Heart right ventricle (tissue), 16 donors: ENCODE data around the gene ANXA1. TPM values are rescaled to one million over a fixed set of nuclear protein-coding genes. Genes with fewer than 3 reads are reported as not detected.

ENCODE experiments used
- ATAC-seq, 8 donors: fragments of 200-7000 bp; cut with Tn5 transposase; one replicate each; pipeline ENCODE4 v1.9.1; 2020; ENCODE audit warnings: mild to moderate bottlenecking in 8 of 8, moderate library complexity in 8 of 8, moderate number of reproducible peaks in 1 of 8
- DNase-seq, 2 donors: peaks; one replicate each; pipeline ENCODE4 v3.0.0-alpha.2; 2020
- H3K27ac ChIP-seq, 10 donors: fragments of 200-600 bp; sonication (generic) in 2 of 10; one replicate each; pipeline versions ENCODE4 v1.5.0 to v1.8.0; 2020 to 2022; ENCODE audit warnings: mild to moderate bottlenecking in 3 of 10
- H3K27me3 ChIP-seq, 7 donors: fragments of 200-600 bp; one replicate each; pipeline ENCODE4 v1.8.0; 2021 to 2022; ENCODE audit warnings: mild to moderate bottlenecking in 2 of 7
- H3K36me3 ChIP-seq, 9 donors: fragments of 200-600 bp; sonication (generic) in 1 of 9; one replicate each; pipeline versions ENCODE4 v1.5.0 to v1.8.0; 2020 to 2022; ENCODE audit warnings: mild to moderate bottlenecking in 2 of 9
- H3K4me1 ChIP-seq, 9 donors: fragments of 200-600 bp; sonication (generic) in 1 of 9; one replicate each; pipeline versions ENCODE4 v1.5.0 to v1.8.0; 2020 to 2022; ENCODE audit warnings: mild to moderate bottlenecking in 4 of 9
- H3K4me3 ChIP-seq, 10 donors: fragments of 200-600 bp; sonication (generic) in 2 of 10; one replicate each; pipeline versions ENCODE4 v1.5.0 to v1.8.0; 2020 to 2022; ENCODE audit warnings: mild to moderate bottlenecking in 7 of 10, moderate library complexity in 2 of 10
- H3K9me3 ChIP-seq, 11 donors: fragments of 200-600 bp in 10 of 11; sonication (generic) in 2 of 11; one replicate each; pipeline versions ENCODE4 v1.5.0 to v1.8.0; 2013 to 2022; ENCODE audit warnings: mild to moderate bottlenecking in 2 of 11, control low read depth in 1 of 11, moderate library complexity in 1 of 11
- CTCF ChIP-seq, 9 donors: fragments of 200-600 bp; sonication (generic) in 2 of 9; IDR thresholded peaks; one replicate each; pipeline versions ENCODE4 v1.5.0 to v1.8.0; 2021 to 2022; ENCODE audit warnings: antibody characterized with exemption in 9 of 9, mild to moderate bottlenecking in 5 of 9, moderate library complexity in 1 of 9
- WGBS, 2 donors: extraction: QIAGEN DNeasy Blood & Tissue Kit; methylation state at CpG; one replicate each; pipeline ENCODE4 v1.1.7; 2013; ENCODE audit warnings: inconsistent platforms in 1 of 2; 5-methylcytosine and 5-hydroxymethylcytosine counted together
- intact Hi-C, 10 donors: fragments of 100-400 bp; cut with DNase I; formaldehyde crosslinking; loops; one replicate each; pipeline versions ENCODE4 v1.11.1 to v1.14.2; 2022
- polyA plus RNA-seq, 2 donors: library from polyadenylated mRNA; stranded (reverse); fragments of 200-250 nt; gene quantifications; one replicate each; pipeline ENCODE4 v1.2.3, GENCODE V29; 2013
- total RNA-seq, 10 donors: library from RNA; stranded (reverse); fragmentation: NEBNext Ultra II Directional in 3 of 10; extraction: Animal tissue kit (Norgen Biotek cat#: 25700) in 3 of 10; gene quantifications; one replicate each; pipeline versions ENCODE4 v1.2.1 to v1.2.4, GENCODE V29; 2021 to 2023
- donor health status: Arrhythmogenic right ventricular cardiomyopathy.
- donor health status: ischemic (EF 13 %, LVEDD 7.1; RV severe dilation, severe dysfunction).
- donor health status: healthy with polysubstance abuse.
- donor health status: DM: no; HTN: yes; CAD: no.
- donor health status: DM: no; HTN: no; CAD: no.
- donor health status: ischemic (EF 25% LVEDD 6.9; RV normal size, moderate dysfunction).
- donor health status: ischemic (EF 25% LVEDD 5.7; RV mildly dilated, moderate dysfunction).
- donor health status: healthy.
- donor health status: DM: yes; HTN: yes; CAD: no.
- donor health status: Ischemic cardiomyopathy.
- donor health status: ischemic (EF 35%, LVEDD 5.7; RV mildly dilated, moderate dysfunction).
- donor health status: nonischemic (EF 11% LVEDD 7.7; RV severe dilation, severe dysfunction).
- donor health status: DM: yes; HTN: yes; CAD: no.
- donor health status: PGD.
- donor health status: ischemic (EF 29% LVEDD 5.4; RV normal size, mild dysfunction).
- donor health status: nonischemic (EF 23%, LVEDD 6.1; RV moderate dilation, normal function).

ANXA1 gene
- total and polyA plus RNA-seq, 12 donors = 21.1 to 126 (median 40.7) TPM

GRCh38 chr9:73116880-73117279 is 34.8 kb upstream of the ANXA1 start:
- Histone ChIP-seq H3K4me3 (no peak overlapping the region), H3K4me1 (no peaks in the 10 kb centered on the region), H3K27me3 (no peaks in the 10 kb centered on the region), H3K9me3 (no peaks in the 10 kb centered on the region), H3K36me3 (no peaks in the 10 kb centered on the region), H3K27ac (no peak overlapping the region)
- intact Hi-C loops = no loop called here
- WGBS, 2 donors = 97 to 98% methylated on average over 1 of the region's 1 CpG
- DNase-seq (no peak), ATAC-seq (no peak)
- TF ChIP-seq CTCF (IDR thresholded peaks at IDR 0.05) = no peak

- H3K27ac ChIP-seq = no peak overlapping the region
- ATAC-seq (no peak), DNase-seq (no peak)
- no peak overlapping the region for H3K4me3 ChIP-seq
- H3K9me3 ChIP-seq = no peaks in the 10 kb centered on the region
- no peaks in the 10 kb centered on the region for H3K27me3 ChIP-seq
- no peaks in the 10 kb centered on the region for H3K4me1 ChIP-seq
- no peak for TF ChIP-seq CTCF (IDR thresholded peaks at IDR 0.05)
- no peaks in the 10 kb centered on the region for H3K36me3 ChIP-seq
- intact Hi-C loops = no loop called here
Measured at GRCh38 chr9:73118286-73118685, 33.4 kb upstream of the ANXA1 start.

- no peak overlapping the region for H3K27ac ChIP-seq
- H3K4me3 ChIP-seq = no peak overlapping the region
- TF ChIP-seq CTCF (IDR thresholded peaks at IDR 0.05) = no peak
- intact Hi-C loops = no loop called here
- H3K36me3 ChIP-seq = no peaks in the 10 kb centered on the region
- H3K9me3 ChIP-seq = no peaks in the 10 kb centered on the region
- no peak for ATAC-seq
- DNase-seq = no peak
- no peaks in the 10 kb centered on the region for H3K4me1 ChIP-seq
- H3K27me3 ChIP-seq = no peaks in the 10 kb centered on the region
- 79 to 93% methylated on average over 4 of the region's 4 CpGs for WGBS, 2 donors
Measured at GRCh38 chr9:73118898-73119554, 32.6 kb upstream of the ANXA1 start.

- Histone ChIP-seq H3K4me3 (no peak overlapping the region), H3K36me3 (no peaks in the 10 kb centered on the region), H3K27ac (no peak overlapping the region), H3K27me3 (no peaks in the 10 kb centered on the region), H3K9me3 (no peaks in the 10 kb centered on the region), H3K4me1 (no peaks in the 10 kb centered on the region)
- ATAC-seq = no peak
- DNase-seq = no peak
- TF ChIP-seq CTCF (IDR thresholded peaks at IDR 0.05) = no peak
- WGBS, 2 donors = 78 to 96% methylated on average over 1 of the region's 1 CpG
- intact Hi-C loops = no loop called here
Measured at GRCh38 chr9:73121375-73121935, 30.2 kb upstream of the ANXA1 start.
